Keratinocyte (primary cell): Measurements from ENCODE around the gene HEG1.

Experiments
- EZH2 ChIP-seq: IDR thresholded peaks from one replicate; pipeline ENCODE4 v1.6.1; 2012; ENCODE audit warnings: inconsistent platforms, mild to moderate bottlenecking, low read length, moderate library complexity
- TF ChIP-seq, protein P1 (sequence below), 3 experiments: IDR thresholded peaks in 1 of 3; conservative IDR thresholded peaks in 1 of 3; optimal IDR thresholded peaks in 1 of 3; 2 replicates in 2 of 3; 3 replicates in 1 of 3; pipeline versions ENCODE3 to v1.5.1; 2011; ENCODE audit warnings: low read length in 3 of 3, mild to moderate bottlenecking in 3 of 3, moderate library complexity in 2 of 3, control low read depth in 1 of 3, inconsistent platforms in 1 of 3; ENCODE audit not compliant: insufficient read depth in 2 of 3; ENCODE audit errors: extremely low read depth in 1 of 3

DNA sequence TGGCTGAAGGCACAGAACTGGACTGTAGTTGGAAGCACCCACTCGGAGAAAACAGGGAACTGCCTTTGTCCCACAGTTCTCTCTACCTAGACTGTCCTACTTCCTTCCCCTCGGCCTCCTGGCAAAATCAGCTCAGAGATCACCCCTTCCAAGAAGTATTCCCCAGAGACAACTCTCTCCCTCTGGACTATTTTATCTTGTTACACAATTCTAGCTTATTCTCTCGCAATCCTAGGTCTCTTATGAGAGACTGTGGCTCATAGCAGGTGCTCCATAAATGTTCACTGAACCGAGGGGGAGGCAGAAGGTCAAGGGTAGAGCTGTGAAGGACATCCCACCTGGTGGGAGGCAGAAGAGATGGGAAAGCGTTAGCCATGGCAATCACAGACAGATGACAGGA is 10.6 kb downstream of the HEG1 start:
- TF ChIP-seq, protein P1, sequence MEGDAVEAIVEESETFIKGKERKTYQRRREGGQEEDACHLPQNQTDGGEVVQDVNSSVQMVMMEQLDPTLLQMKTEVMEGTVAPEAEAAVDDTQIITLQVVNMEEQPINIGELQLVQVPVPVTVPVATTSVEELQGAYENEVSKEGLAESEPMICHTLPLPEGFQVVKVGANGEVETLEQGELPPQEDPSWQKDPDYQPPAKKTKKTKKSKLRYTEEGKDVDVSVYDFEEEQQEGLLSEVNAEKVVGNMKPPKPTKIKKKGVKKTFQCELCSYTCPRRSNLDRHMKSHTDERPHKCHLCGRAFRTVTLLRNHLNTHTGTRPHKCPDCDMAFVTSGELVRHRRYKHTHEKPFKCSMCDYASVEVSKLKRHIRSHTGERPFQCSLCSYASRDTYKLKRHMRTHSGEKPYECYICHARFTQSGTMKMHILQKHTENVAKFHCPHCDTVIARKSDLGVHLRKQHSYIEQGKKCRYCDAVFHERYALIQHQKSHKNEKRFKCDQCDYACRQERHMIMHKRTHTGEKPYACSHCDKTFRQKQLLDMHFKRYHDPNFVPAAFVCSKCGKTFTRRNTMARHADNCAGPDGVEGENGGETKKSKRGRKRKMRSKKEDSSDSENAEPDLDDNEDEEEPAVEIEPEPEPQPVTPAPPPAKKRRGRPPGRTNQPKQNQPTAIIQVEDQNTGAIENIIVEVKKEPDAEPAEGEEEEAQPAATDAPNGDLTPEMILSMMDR (optimal IDR thresholded peaks at IDR 0.05 in 1 of 3, IDR thresholded peaks at IDR 0.05 in 1 of 3, conservative IDR thresholded peaks at IDR 0.05 in 1 of 3; ENCODE audit: extremely low read depth in 1 of 3, insufficient read depth in 2 of 3, low read length in 3 of 3), result no peak
- no peak for TF ChIP-seq EZH2
